K562 (cell line): Measurements from ENCODE around the gene CNNM2. TPM values are rescaled to one million over a fixed set of nuclear protein-coding genes. Genes with fewer than 3 reads are reported as not detected.

Experiments used
- BDP1 ChIP-seq: IDR thresholded peaks from 3 replicates; pipeline ENCODE4 v1.6.1; 2011; ENCODE audit not compliant: insufficient read length, insufficient read depth
- DMBX1 ChIP-seq: fragments of 250-450 bp; sonication (Bioruptor Pico); IDR thresholded peaks from 2 replicates; pipeline ENCODE4 v1.8.0; 2022; ENCODE audit warnings: inconsistent platforms, mild to moderate bottlenecking, moderate library complexity, borderline replicate concordance
- EP300 ChIP-seq: IDR thresholded peaks from 2 replicates; pipeline ENCODE4 v1.6.1; 2012; ENCODE audit warnings: low read length, improper control_type of control experiment
- GTF2A2 ChIP-seq: IDR thresholded peaks from 2 replicates; pipeline ENCODE4 v1.6.1; 2016; ENCODE audit warnings: mild to moderate bottlenecking, missing genetic modification characterization, missing compliant biosample characterization
- HNRNPK ChIP-seq: fragments of 200-400 bp; formaldehyde crosslinking; IDR thresholded peaks from one replicate; pipeline ENCODE4 v1.6.1; 2018; ENCODE audit warnings: mild to moderate bottlenecking, low read depth, low read length; ENCODE audit not compliant: poor library complexity, severe bottlenecking
- KDM1A ChIP-seq, 2 experiments: fragments of 450-650 bp; IDR thresholded peaks; 2 replicates each; pipeline ENCODE4 v1.6.1; 2016; ENCODE audit warnings: mild to moderate bottlenecking in 2 of 2
- KLF16 ChIP-seq: IDR thresholded peaks from 2 replicates; pipeline ENCODE4 v1.6.1; 2016; ENCODE audit warnings: antibody characterized with exemption
- MCM7 ChIP-seq, 2 experiments: fragments of 450-650 bp; IDR thresholded peaks; 2 replicates each; pipeline ENCODE4 v1.6.1; 2016 to 2018
- NFE2L1 ChIP-seq: fragments of 450-650 bp; IDR thresholded peaks from 2 replicates; pipeline ENCODE4 v1.6.1; 2016; ENCODE audit warnings: missing genetic modification characterization, low read depth, mild to moderate bottlenecking, missing compliant biosample characterization, moderate library complexity, borderline replicate concordance
- NFXL1 ChIP-seq: fragments of 450-650 bp; formaldehyde crosslinking; IDR thresholded peaks from 2 replicates; pipeline ENCODE4 v1.4.0; 2021; ENCODE audit warnings: mild to moderate bottlenecking
- NFYB ChIP-seq: IDR thresholded peaks from 2 replicates; pipeline ENCODE4 v1.6.1; 2011; ENCODE audit warnings: mild to moderate bottlenecking, moderate library complexity; ENCODE audit not compliant: insufficient read length; ENCODE audit errors: extremely low read depth
- POLR2AphosphoS5 ChIP-seq: IDR thresholded peaks from 2 replicates; pipeline ENCODE4 v1.6.1; 2011; ENCODE audit warnings: mild to moderate bottlenecking, low read depth, low read length, moderate library complexity; ENCODE audit not compliant: control insufficient read depth, insufficient read depth
- PRMT5 ChIP-seq: sonication (generic); formaldehyde crosslinking; IDR thresholded peaks from 2 replicates; pipeline ENCODE4 v1.5.0; 2020; ENCODE audit warnings: missing genetic modification reagents
- RBM39 ChIP-seq: fragments of 200-400 bp; formaldehyde crosslinking; optimal IDR thresholded peaks from 2 replicates; pipeline ENCODE3; 2018; ENCODE audit warnings: low read depth, low read length
- RFX1 ChIP-seq: fragments of 450-650 bp; IDR thresholded peaks from 2 replicates; pipeline ENCODE4 v1.6.1; 2016; ENCODE audit warnings: mild to moderate bottlenecking, moderate library complexity
- SLC30A9 ChIP-seq: fragments of 250-450 bp; sonication (Bioruptor Pico); IDR thresholded peaks from 2 replicates; pipeline ENCODE4 v1.8.0; 2022; ENCODE audit warnings: mild to moderate bottlenecking, moderate library complexity
- SMARCA4 ChIP-seq: fragments of 450-650 bp; IDR thresholded peaks from 2 replicates; pipeline ENCODE4 v1.6.1; 2016
- SP2 ChIP-seq: IDR thresholded peaks from 2 replicates; pipeline ENCODE4 v1.6.1; 2011; ENCODE audit warnings: mild to moderate bottlenecking, low read depth, low read length, moderate library complexity; ENCODE audit not compliant: poor library complexity, severe bottlenecking; ENCODE audit errors: extremely low read depth
- TAL1 ChIP-seq: fragments of 450-650 bp; IDR thresholded peaks from 2 replicates; pipeline ENCODE4 v1.6.1; 2016; ENCODE audit warnings: mild to moderate bottlenecking
- TEAD4 ChIP-seq, 2 experiments: sonication (generic) in 1 of 2; formaldehyde crosslinking in 1 of 2; IDR thresholded peaks; 2 replicates each; pipeline versions ENCODE4 v1.6.1 to v1.8.0; 2012 to 2022; ENCODE audit warnings: borderline replicate concordance in 1 of 2, inconsistent platforms in 1 of 2, low read length in 1 of 2, mild to moderate bottlenecking in 1 of 2, missing genetic modification reagents in 1 of 2
- XRCC5 ChIP-seq: fragments of 200-400 bp; formaldehyde crosslinking; IDR thresholded peaks from 2 replicates; pipeline ENCODE4 v1.6.1; 2017; ENCODE audit warnings: low read depth, mild to moderate bottlenecking, low read length
- ZFP1 ChIP-seq: fragments of 450-650 bp; formaldehyde crosslinking; IDR thresholded peaks from 2 replicates; pipeline ENCODE4 v1.4.0; 2020; ENCODE audit warnings: mild to moderate bottlenecking, mixed read lengths
- polyA plus RNA-seq, 8 experiments: library from polyadenylated mRNA; depleted of rRNA in 4 of 8; stranded (reverse) in 5 of 8; unstranded in 3 of 8; fragments of >200 nt; fragmentation: Nextera tagmentation in 2 of 8; fragmentation: Illumina TruSeq in 1 of 8; extraction: Ambion mirVana in 2 of 8; extraction: Trizol in 1 of 8; gene quantifications; 2 replicates each; pipeline versions ENCODE4 v1.2.1 to v1.2.3, GENCODE V29; 2011 to 2014; ENCODE audit warnings: inconsistent platforms in 1 of 8, missing spikeins in 1 of 8
- total RNA-seq, 7 experiments: library from RNA; depleted of rRNA in 6 of 7; stranded (reverse); fragments of >200 nt in 6 of 7; fragmentation: Illumina TruSeq in 2 of 7; extraction: Trizol in 2 of 7; gene quantifications; 2 replicates each; pipeline versions ENCODE4 v1.2.1 to v1.2.3, GENCODE V29; 2011 to 2021; ENCODE audit warnings: low replicate concordance in 1 of 7
- TF ChIP-seq, protein P1 (sequence below): sonication (generic); formaldehyde crosslinking; IDR thresholded peaks from 2 replicates; pipeline ENCODE4 v1.8.1; 2023; ENCODE audit warnings: mild to moderate bottlenecking, missing genetic modification reagents
- TF ChIP-seq, protein P2 (sequence below): fragments of 450-650 bp; IDR thresholded peaks from 2 replicates; pipeline ENCODE4 v1.6.1; 2016; ENCODE audit warnings: mild to moderate bottlenecking
- TF ChIP-seq, protein P3 (sequence below), 2 experiments: IDR thresholded peaks in 1 of 2; conservative IDR thresholded peaks in 1 of 2; 2 replicates each; pipeline ENCODE4 v1.6.1; 2016; ENCODE audit warnings: low read depth in 2 of 2, mild to moderate bottlenecking in 1 of 2, missing compliant biosample characterization in 1 of 2, missing genetic modification characterization in 1 of 2, moderate library complexity in 1 of 2

The CNNM2 gene
- total and polyA plus RNA-seq, 9 of the 15 experiments (the other 6 are each of a cell fraction or from before 2014, with no cell fraction given): 0.21 to 5.0 (median 1.3) TPM

DNA sequence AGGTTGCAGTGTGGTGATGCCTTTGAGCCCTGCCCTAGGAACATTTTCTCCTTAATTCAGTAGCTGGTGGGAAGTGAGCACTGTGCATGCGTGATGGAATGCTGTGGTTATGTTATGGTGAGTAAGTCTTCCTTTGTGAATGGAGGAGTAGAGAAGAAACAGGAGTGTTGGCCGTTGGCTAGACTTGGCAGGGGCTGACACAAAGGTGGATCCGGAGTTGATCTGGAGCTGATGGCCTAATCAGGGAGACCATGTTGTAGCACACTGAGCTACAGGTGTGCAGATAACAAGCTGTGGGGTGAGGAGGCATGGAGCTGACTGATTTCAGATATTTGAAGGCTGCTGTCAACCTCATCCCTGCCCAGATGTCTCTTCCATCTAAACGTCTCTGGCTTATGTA is 122.3 kb downstream of the CNNM2 start (continued):
- TF ChIP-seq SP2: no peak
- no peak for TF ChIP-seq NFE2L1
- TF ChIP-seq, protein P1, sequence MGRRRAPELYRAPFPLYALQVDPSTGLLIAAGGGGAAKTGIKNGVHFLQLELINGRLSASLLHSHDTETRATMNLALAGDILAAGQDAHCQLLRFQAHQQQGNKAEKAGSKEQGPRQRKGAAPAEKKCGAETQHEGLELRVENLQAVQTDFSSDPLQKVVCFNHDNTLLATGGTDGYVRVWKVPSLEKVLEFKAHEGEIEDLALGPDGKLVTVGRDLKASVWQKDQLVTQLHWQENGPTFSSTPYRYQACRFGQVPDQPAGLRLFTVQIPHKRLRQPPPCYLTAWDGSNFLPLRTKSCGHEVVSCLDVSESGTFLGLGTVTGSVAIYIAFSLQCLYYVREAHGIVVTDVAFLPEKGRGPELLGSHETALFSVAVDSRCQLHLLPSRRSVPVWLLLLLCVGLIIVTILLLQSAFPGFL (CRISPR knock-in tag): no peak
- peak; percentile 25 to 29; a peak in 1 of 4 replicates for TF ChIP-seq KDM1A (IDR thresholded peaks at IDR 0.05)
- TF ChIP-seq RFX1: no peak
- no peak for TF ChIP-seq NFYB
- no peak for TF ChIP-seq RBM39
- peak; percentile 26; the same call in 1 of the 2 replicates for TF ChIP-seq SMARCA4
- TF ChIP-seq HNRNPK: no peak
- no peak for TF ChIP-seq MCM7 (IDR thresholded peaks at IDR 0.05)
- TF ChIP-seq XRCC5: no peak
- no peak for TF ChIP-seq NFXL1 (CRISPR knock-in tag)
- TF ChIP-seq PRMT5 (CRISPR knock-in tag): no peak
- peak; percentile 27; the same call in 1 of the 2 replicates for TF ChIP-seq DMBX1 (CRISPR knock-in tag)
- TF ChIP-seq EP300: peak; percentile 50; the same call in 1 of the 2 replicates
- peak; percentile 83 for TF ChIP-seq POLR2AphosphoS5
- no peak for TF ChIP-seq BDP1
- peak; percentile 83 for TF ChIP-seq TAL1
- TF ChIP-seq TEAD4 (IDR thresholded peaks at IDR 0.05; ENCODE audit: low read length): peak; percentile 94
- no peak for TF ChIP-seq TEAD4 (CRISPR knock-in tag; IDR thresholded peaks at IDR 0.05; ENCODE audit: borderline replicate concordance)
- TF ChIP-seq KLF16: peak; percentile 82; the same call in 1 of the 2 replicates
- no peak for TF ChIP-seq GTF2A2 (tag)
- no peak for TF ChIP-seq SLC30A9
- TF ChIP-seq, protein P2, sequence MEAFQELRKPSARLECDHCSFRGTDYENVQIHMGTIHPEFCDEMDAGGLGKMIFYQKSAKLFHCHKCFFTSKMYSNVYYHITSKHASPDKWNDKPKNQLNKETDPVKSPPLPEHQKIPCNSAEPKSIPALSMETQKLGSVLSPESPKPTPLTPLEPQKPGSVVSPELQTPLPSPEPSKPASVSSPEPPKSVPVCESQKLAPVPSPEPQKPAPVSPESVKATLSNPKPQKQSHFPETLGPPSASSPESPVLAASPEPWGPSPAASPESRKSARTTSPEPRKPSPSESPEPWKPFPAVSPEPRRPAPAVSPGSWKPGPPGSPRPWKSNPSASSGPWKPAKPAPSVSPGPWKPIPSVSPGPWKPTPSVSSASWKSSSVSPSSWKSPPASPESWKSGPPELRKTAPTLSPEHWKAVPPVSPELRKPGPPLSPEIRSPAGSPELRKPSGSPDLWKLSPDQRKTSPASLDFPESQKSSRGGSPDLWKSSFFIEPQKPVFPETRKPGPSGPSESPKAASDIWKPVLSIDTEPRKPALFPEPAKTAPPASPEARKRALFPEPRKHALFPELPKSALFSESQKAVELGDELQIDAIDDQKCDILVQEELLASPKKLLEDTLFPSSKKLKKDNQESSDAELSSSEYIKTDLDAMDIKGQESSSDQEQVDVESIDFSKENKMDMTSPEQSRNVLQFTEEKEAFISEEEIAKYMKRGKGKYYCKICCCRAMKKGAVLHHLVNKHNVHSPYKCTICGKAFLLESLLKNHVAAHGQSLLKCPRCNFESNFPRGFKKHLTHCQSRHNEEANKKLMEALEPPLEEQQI: no peak
- TF ChIP-seq ZFP1 (CRISPR knock-in tag): no peak
- TF ChIP-seq, protein P3, sequence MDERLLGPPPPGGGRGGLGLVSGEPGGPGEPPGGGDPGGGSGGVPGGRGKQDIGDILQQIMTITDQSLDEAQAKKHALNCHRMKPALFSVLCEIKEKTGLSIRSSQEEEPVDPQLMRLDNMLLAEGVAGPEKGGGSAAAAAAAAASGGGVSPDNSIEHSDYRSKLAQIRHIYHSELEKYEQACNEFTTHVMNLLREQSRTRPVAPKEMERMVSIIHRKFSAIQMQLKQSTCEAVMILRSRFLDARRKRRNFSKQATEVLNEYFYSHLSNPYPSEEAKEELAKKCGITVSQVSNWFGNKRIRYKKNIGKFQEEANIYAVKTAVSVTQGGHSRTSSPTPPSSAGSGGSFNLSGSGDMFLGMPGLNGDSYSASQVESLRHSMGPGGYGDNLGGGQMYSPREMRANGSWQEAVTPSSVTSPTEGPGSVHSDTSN (CRISPR knock-in tag; IDR thresholded peaks at IDR 0.05; ENCODE audit: low read depth): no peak
- TF ChIP-seq, protein P3 (tag; conservative IDR thresholded peaks at IDR 0.05; ENCODE audit: low read depth): no peak
